ENCODE measurements around the gene MSRB1.
"Not testable (repeated sequence)": the region's sequence is repeated elsewhere in the genome, so short reads cannot be mapped to it uniquely, and the experiment has no call there.

MSRB1 gene

DNA sequence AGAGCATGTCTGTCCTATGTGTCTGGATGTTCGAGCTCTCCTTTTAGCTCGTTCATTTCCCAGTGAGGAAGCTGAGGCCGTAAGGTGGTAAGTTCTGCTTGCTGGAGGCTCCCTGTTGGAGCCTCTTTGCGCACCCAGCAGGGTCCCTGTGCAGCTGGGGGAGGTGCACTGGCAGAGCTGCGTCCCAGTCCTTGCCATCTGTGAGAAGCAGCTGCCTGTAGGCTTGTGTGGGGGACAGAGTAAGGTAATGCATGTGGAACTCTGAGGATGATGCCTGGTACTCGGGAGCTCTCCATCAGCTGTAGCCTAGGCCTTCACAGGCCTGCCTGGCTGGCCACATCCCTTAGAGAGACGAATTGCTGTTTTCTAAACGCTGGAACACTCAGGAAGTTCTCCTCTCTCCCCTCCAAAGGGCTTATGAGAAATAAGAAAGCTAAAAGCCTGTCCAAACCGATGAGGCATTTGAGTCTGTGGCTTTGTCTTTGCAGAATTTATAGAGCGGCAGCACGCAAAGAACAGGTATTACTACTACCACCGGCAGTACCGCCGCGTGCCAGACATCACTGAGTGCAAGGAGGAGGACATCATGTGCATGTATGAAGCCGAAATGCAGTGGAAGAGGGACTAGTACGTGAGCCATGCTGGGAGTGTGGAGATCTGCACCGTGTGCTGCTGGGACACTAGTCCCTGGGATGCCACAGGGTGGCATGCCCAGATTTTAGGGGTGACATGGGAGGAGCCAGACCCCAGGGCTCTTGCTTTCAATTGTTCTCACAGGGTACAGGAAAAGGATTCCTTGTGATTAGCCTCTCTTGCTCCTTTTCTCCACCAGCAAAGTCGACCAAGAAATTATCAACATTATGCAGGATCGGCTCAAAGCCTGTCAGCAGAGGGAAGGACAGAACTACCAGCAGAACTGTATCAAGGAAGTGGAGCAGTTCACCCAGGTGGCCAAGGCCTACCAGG is 17.9 kb upstream of the MSRB1 start:
- DNase-seq = no peak

DNA sequence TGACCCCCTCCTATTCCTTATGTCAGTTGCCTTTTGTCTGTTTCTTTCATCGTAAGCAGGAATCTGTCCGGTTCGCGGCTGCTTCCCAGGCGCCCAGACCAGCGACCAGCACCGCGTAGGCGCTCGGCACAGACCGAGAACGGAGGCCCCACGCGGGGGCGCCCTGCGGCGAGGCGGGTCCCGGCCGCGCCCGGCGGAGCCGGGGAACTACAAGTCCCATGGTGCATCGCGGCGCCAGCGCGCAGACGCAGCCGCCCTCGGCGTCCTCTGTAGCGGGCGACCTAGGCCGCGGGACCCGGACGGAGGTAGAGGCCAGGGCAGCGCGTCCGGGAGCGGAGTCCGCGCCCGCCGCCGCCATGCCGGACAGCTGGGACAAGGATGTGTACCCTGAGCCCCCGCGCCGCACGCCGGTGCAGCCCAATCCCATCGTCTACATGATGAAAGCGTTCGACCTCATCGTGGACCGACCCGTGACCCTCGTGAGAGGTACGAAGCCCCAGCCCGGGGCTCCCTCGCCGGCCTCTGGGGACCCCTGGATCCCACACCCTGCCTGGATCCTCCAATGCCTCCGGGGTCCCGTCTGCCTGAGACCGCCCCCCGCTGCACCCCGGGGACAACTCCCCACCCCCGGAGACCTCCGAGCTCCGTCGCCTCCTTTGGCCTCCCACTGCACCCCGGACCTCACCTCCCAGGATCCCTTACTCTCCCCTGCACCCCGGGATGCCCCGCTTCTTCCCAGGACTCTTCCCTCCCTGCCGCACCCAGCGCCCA is 16.5 kb upstream of the MSRB1 start, which contains the start of gene NDUFB10:
NDUFB10 (plus strand) TSS at position 270 of the 771 bp plus-strand sequence; CDS start at position 357, 87 bp downstream.
- peak; percentile 72 for DNase-seq

DNA sequence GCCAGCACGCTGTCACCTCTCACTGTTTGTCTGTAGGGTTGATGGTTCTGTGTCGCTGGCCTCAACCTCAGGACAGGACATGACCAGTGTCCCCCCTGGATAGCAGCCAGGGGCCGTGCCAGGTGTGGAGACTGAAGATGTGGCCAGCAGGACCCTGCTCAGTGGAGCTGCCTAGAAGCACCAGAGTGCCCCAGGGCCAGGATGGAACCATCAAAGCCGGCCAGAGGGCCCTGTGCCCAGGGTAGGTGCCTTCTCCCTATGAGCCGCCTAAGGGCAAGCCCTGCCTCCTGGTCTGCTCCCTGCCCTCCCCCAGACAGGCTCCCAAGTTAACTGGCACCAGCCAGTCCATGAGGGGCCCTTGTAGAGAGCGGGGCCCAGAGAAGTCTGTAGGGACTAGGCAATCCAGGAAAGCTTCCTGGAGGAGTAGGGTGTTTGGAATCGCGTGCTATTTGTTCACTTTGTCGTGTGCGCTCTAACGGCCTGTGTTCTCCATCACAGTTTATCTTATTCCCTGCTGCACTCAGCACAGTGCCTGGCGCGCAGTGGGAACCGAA is 15.8 kb upstream of the MSRB1 start:
- no peak for DNase-seq

DNA sequence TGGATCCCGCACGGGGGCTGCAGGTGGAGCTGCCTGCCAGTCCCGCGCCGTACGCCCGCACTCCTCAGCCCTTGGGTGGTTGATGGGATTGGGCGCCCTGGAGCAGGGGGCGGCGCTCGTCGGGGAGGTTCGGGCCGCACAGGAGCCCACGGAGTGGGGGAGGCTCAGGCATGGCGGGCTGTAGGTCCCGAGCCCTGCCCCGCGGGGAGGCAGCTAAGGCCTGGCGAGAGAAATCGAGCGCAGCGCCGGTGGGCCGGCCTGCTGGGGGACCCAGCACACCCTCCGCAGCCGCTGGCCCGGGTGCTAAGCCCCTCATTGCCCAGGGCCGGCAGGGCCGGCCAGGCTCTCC is 15.1 kb upstream of the MSRB1 start:
- DNase-seq = not testable (repeated sequence)

DNA sequence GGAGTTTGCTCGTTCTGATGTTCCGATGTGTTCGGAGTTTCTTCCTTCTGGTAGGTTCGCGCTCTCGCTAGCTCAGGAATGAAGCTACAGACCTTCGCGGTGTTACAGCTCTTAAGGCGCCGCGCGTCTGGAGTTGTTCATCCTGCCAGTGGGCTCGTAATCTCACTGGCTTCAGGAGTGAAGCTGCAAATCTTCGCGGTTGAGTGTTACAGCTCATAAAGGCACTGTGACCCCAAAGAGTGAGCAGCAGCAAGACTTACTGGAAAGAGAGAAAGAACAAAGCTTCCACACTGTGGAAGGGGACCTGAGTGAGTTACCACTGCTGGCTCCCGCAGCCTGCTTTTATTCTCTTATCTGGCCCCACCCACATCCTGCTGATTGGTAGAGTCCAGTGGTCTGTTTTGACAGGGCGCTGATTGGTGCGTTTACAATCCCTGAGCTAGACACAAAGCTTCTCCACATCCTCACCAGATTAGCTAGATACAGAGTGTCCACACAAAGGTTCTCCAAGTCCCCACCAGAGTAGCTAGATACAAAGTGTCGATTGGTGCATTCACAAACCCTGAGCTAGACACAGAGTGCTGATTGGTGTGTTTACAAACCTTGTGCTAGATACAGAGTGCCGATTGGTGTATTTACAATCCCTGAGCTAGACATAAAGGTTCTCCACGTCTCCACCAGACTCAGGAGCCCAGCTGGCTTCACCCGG is 14.6 kb upstream of the MSRB1 start:
- not testable (repeated sequence) for DNase-seq

DNA sequence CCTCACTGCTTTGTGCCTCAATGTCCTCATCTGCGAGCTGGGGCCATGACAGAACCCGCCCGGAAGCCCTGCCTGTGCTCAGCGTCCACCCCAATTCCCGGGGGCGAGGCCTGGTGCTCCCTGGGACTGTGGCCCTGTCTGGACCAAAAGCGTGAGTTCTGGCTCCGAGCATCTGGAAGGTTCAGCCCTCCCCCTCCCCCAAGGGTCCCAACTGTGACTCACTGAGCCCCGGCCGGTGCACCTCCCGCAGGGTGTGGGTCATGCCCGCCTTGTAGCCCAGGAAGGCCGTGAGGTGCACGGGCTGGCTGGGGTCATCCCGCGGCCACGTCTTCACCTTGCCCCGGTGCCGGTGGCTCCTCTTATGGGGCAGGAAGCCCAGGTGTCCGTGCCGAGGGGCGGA is 10.7 kb upstream of the MSRB1 start:
- DNase-seq = no peak

DNA sequence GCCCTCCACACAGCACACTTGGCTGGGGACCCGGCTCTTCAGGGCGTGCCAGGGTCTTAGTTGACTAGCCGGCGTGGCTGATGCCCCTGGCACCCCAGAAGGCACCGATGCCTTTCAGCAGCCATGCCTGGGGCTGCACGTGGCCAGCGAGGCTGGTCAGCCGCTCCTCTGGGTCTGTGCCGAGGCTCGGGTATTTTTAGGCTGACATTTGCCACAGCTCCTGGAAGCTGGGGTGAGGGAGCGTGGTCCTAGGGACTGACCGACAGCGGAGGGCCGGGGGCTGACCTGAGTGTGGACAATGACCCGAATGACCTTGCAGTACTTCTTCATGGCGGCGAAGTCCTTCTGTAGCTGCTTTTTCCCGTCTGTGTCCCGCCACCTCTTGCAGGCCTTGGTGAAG is 7.6 kb upstream of the MSRB1 start:
- DNase-seq = no peak

DNA sequence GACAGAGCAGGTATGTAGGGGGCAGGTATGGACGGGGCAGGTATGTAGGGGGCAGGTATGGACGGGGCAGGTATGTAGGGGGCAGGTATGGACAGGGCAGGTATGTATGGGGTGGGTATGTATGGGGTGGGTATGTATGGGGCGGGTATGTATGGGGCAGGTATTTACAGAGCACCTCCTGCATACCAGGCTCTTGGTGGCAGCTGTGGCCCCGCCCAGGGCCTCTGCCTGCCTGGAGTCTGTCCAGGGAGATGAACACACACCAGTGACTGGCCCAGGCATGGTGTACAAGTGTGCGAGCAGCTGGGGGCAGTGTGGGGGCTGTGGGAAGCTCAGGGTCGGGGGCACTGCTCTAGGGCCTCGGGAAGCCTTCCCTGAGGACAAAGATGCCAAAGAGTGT is 7.0 kb upstream of the MSRB1 start:
- DNase-seq = no peak

DNA sequence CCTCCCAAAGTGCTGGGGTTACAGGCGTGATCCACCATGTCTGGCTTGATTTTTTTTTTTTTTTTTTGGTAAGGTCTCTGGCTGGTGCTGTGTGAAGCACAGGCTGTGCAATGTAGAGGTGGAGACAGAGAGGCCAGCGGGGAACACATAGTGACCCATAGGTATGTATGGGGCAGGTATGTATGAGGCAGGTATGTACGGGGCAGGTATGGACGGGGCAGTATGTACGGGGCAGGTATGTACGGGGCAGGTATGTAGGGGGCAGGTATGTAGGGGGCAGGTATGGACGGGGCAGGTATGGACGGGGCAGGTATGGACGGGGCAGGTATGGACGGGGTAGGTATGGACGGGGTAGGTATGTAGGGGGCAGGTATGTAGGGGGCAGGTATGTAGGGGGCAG is 6.5 kb upstream of the MSRB1 start:
- no peak for DNase-seq

DNA sequence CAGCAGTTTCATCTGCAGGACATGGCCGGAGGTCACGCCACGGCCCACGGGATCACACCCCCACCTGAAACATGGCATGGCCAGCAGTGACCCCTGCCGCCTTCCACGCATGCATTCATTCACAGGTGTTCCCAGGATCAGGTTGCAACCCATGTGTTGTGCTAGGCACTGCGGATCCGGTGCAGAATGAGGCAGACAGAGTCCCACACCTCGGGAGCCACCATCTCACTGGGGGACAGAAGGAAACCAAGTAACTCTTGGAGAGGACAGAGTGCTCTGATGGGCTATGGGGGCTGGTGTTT is 4.3 kb upstream of the MSRB1 start:
- DNase-seq = no peak

DNA sequence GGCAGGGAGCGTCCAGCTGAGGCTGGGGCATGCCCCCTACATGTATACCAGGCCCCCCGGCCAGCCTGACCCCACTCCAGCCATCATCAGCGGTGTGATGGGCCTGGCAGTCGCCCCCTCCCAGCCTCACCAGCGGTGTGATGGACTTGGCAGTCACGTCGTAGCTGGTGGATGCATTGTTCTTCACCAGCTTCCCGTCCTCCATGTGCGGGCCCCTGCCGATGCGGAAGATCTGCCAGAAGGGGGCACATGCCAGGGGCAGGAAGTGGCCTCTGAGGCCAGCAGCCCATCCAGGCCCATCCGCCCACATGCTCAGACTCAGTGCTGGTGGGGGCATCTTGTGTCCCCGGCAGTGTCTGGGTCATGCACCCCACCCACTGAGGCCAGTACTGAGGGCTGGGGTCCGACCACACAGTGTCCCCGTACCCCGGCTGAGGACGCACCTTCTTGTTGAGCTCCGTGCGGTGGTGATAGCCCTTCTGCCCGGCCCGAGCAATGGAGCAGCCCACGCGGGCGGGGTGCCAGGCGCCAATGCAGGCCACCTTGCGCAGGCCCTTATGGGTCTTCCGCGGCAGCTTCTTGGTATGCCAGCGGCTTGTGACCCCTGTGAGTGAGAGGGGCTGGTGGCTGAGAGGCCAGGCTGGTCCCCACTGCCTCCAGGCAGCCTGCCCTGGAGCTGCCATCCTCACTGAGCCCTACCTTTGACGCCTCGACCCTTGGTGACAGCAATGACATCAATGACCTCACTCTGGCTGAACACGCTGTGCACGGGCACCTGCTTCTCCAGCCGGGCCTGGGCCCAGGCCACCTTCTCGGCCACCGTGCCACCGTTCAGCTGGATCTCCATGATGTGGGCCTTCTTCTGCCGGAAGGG is 3.7 kb upstream of the MSRB1 start:
- DNase-seq = no peak

DNA sequence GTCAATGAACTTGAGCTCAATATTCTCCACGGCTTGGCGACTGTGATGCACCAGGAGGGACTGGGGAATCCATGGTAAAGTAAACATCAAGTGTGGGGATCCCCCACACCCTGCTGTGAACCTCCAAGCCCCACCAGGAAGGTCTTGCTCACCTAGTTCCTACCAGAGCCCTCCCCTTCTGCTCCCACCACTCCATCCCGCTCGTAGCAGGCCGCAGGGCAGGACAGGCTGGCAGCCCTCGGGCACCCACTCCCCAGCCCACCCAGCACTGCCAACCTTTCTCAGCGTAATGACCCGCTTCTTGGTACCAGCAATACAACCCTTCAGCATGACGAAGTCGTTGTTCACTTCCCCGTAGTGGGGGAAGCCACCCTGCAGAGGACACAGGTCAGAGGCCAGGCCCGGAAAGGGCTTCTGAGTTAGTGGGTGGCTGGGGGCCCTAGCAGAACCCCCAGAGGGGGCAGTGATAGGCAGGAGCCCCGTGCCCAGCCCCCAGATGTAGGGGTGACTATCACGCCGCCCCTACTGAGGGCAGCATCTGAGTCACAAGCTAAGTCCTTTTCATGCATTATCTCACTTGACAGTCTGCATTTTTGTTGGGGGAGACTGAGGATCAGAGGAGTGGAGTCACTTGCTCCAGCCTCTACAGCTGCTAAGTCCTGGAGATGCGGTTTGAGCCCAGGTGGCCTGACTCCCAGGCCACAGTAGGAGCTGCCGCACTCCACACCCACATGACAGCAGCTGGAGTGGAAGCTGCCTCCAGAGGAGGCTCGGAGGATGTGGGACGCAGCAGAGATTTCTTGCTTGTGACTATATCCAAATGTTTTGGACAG is 2.8 kb upstream of the MSRB1 start:
- no peak for DNase-seq

DNA sequence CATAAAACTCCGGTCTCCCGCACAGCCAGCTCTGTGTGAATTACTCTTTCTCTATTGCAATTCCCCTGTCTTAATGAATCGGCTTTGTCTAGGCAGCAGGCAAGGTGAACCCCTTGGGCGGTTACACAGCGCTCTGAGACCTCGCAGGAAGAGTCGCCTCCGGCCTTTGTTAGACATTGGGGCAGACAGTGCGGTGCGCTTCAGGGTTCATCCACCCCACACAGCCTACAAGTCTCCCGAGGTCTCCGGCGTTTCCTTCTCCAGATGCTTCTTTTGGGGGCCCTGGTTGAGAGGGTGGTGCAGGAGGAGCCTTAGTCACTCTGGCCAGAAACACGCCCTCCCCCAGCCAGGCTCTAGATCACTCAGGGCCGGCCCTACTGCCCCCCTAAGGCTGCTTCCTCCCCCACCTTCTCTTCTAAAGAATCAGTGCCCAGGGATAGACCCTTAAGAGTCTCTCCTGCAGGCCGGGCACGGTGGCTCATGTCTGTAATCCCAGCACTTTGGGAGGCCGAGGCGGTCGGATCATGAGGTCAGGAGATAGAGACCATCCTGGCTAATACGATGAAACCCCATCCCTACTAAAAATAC is 1.7 kb upstream of the MSRB1 start:
- no peak for DNase-seq

DNA sequence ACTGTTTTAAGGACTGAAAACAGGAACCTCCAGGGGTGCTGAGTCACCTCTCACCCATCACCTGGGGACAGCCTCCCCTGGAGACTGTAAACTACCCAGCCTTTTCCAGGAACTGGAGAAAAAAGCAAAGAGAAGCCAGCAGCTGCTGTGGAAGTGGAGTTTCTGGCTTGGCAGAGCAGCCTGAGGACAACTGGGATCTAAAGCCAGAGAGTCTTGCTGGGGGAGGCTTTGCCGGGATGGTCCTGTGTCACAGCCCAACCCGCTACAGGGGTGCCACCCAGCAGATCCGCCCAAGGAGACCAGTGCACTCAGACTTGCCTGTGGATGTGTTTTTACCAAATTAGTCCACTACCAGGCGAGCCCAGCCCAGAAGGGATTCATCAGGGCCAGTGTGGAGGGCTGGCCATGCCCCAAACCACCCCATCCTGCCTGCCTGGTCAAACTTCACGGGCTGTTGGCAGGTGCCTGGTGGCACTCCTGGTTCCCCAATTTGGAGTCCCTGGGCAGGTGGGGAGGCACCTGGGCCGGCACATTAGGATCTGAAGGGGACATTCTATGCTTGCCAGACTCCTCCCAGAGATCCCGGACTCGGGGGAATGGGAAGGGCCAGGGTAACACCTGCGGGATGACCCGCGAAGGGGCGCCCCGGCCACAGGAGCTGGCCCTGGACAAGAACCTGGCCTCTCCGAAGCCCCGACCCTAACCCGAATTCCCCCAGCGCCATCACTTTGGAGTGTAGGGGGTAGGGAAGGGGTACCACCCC is 771 bp downstream of the MSRB1 start:
- no peak for DNase-seq

DNA sequence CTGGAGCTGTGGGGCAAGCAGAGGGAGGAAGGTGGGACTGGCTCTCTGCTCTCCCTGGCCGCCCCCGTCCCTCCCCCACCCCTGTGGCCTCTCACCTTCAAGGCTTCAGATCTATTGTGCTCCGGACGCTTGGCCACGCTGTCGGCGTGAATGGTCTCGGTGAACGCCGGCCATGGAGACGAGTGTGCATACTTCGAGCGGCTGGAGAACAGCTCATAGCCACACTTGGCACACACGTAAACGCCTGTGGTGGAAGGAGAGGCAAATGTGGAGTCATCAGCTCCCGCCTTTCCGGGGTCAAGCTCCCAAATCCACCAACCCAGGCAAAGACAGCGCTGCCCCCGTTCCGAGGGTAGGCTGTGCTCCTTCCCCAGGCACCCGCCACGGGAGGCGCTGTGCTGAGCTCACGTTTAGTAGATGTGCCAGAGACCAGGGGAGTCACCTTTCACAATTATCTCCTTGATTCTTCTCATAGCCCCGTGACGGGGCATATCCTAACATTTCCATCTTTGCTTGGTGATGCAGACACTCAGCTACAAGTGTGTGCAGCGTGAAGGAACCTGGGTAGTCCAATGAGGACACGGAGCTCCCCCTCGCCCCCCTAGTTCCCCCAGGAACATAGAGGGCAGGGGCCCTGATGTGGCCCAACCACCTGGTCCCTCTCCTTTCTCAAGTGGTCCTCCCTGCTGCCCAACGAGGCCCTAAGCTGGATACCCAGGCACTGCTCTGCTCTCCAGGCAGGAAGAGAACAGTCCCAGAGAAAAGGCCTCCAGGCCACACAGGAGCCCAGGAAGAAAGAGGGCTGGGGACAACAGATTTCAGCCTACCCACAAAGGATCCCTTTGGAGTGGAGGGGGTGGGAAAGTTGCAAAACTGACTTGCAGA is 1.6 kb downstream of the MSRB1 start:
- no peak for DNase-seq

DNA sequence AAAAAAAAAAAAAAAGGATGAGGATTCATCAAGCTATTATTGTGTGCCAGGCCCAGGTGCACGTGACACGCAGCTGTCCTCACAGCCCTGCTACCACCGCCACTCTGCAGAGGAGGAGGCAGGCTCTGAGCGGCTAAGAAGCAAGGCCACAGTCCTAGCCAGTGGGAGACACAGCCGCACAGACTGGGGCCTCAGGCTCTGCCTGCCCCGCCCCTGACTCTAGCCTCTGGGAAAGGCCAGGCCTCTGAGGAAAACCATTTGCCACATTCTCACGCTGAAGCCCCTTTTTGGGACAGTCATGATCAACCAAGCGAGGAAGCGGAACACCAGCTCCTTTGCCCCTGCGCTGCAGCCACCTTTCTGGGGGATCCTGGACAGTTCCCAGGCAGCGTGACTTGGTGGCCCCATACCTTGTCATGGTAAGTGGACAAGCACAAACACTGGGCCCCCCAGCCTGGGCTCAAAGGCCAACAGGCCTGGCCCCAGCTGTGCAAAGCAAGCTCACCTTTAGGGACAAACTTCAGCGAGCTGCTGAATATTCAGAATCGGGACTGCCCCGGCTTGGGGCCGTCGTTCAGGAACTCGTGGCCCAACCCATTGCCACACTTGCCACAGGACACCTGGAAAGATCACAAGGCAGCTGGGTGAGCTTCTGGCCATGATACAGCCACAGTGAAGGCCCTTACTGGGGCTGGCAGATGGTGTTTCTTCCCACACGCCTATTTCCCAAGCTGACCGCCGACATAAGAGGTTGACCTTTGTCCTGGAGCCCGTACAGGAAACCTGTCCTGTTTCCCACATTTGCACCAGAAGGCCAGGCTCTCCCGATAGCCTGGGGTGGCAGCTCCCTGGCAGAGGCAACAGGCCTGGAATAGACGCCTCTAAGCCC is 2.5 kb downstream of the MSRB1 start:
- DNase-seq = no peak

DNA sequence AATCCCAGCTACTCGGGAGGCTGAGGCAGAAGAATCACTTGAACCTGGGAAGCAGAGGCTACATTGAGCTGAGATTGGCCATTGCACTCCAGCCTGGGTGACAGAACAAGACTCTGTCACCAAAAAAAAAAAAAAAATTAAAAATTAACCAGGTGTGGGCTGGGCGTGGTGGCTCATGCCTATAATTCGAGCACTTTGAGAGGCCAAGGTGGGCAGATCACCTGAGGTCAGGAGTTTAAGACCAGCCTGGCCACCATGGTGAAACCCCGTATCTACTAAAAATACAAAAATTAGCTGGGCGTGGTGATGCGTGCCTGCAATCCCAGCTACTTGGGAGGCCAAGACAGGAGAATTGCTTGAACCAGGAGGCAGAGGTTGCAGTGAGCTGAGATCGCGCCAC is 3.2 kb downstream of the MSRB1 start:
- not testable (repeated sequence) for DNase-seq

DNA sequence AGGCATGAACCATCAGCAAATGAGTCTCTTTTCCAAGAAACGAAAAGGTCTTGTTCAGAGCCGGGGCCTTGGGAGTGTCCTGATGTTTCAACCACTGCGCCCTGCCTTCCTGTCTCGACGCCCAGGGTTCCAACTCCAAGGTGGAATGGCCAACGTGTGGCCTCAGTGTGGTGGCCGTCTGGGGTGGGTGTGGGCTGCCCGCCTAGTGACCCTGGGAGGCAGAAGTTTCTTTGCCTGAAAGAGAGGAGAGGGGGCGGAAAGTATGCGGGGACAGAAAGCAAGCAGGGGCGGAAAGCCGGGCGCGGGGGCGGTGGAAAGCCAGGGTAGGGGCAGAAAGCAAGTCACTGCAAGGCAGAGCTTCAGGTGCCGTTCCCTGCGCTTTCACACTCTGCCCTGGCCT is 4.1 kb downstream of the MSRB1 start:
- no peak for DNase-seq

All from DMS153 (cell line).